ENCODE measurements around the gene CCDC149.

- TF ChIP-seq CTCF (IDR thresholded peaks at IDR 0.05; ENCODE audit: low read depth, low read length), result no peak
- TF ChIP-seq EZH2phosphoT487 (IDR thresholded peaks at IDR 0.05; ENCODE audit: low read depth), result no peak
These were observed 119.4 kb downstream of the CCDC149 start for GRCh38 chr4:24793219-24794005.
